ENCODE measurements around the gene PTPRQ.
"Not testable (repeated sequence)": the region's sequence is repeated elsewhere in the genome, so short reads cannot be mapped to it uniquely, and the experiment has no call there.

The PTPRQ gene

DNA sequence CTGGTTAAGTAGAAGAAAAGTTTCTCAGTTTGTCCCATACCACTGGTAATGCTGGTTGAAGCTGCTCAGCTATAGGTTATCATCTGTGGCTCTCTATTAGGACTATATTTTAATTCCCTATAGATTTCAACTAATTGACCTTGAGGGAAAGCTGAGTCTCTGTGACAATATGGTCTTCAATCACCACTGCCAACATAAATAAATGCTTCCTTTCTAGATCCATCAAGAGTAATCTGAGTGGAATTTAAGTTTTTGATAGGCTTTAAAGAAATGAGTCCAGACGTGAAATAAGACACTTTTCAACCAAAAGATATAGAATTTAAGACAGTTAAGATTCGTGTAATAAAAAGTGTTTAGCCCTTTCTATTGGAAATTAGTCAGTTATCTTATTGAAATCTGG is 199.9 kb downstream of the PTPRQ start:
- DNase-seq (ENCODE audit: low read depth in 2 of 2) = no peak

DNA sequence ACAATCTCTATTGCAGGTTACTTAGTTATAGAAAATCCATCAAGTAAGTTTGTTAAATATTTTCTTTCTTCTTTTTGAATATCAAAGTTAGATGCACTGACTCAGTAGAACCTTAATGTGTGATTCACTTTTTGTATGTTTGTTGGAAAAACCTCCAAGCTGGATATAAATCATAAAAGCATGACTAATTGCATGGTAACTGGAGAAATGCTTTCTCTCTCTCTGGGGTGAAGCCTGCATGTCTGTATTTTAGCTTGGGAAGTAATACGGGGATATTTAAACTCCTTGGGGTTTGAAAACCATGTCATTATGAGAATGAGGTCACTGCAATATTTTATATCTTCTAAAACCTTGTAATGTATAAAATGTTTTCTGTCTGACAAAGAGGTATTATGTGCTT is 204.8 kb downstream of the PTPRQ start:
- no peak for DNase-seq (ENCODE audit: low read depth in 2 of 2)

DNA sequence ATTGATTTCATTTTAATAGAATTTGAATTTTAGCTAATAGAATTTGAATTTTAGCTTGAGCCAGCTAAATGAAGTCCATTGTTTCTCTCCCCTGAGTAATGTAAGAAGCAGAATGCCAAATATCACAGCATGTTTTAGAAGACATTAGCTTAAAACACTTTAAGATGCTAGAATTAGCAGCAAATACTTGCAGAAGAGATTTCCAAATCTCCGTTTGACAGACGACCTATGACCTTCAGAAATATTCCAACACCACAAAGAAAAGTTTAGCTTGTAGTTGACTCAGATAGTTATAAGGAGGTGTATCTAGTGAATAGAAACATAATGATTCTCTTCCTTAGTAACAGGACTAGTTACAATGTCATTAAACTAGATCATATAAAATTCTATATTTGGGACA is 211.7 kb downstream of the PTPRQ start:
- no peak for DNase-seq (ENCODE audit: low read depth in 2 of 2)

DNA sequence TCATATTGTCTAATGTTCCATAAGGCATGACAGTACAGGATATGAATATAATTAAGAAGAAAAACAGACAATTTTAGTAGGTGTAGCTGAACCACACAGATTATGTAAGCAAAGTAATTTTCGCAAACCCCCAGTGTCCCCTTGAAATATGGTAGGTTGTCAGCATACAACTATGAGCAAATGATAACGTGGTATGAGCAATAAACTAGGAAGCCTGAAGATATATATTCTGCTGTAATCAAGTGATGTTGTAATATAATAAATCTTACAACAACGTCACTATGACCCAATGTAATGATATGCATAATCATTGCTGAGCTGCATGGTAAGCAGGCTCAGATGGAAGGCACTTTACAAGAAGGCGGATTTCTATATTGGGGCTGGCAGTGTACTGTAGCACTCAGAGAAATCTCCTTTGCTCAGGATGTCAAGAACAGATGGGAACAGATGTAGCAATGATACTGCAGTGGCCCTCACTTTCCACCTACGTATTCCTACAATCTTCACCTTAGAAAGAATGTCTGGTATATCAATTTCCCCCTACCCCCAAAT is 215.6 kb downstream of the PTPRQ start:
- no peak for DNase-seq (ENCODE audit: low read depth in 2 of 2)

DNA sequence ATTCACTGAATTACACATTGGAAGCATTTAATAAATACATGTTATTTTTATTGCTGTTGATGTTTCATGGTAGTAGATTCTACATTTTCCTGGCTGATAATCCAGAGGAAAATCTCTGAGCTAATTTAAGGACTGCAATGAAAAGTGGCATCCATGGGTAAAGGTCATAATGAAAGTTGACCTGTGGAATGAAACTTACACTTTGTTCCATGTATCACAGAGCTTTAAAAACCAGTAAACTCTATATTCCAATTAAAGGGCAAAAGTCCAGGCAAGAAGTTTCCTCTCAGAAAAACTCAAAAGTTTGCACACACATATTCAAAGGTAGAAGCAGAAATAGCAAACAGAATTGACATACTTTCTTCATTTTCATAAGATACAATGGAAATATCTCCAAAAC is 218.6 kb downstream of the PTPRQ start:
- DNase-seq (ENCODE audit: low read depth in 2 of 2) = no peak

DNA sequence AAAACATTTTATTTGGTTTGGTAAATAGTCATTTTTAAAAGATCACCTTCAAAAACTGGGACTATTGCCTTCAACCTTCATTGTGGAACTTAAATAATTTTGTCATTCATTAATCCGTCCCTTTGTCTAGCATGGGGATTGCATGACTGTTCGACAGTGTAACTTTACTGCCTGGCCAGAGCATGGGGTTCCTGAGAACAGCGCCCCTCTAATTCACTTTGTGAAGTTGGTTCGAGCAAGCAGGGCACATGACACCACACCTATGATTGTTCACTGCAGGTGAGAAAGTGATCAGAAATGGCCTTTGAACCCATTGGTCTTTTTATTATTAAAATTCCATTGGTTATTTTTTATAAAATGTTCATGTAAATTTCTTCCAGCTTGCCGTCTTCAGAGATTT is 226.2 kb downstream of the PTPRQ start:
- no peak for DNase-seq (ENCODE audit: low read depth in 2 of 2)

DNA sequence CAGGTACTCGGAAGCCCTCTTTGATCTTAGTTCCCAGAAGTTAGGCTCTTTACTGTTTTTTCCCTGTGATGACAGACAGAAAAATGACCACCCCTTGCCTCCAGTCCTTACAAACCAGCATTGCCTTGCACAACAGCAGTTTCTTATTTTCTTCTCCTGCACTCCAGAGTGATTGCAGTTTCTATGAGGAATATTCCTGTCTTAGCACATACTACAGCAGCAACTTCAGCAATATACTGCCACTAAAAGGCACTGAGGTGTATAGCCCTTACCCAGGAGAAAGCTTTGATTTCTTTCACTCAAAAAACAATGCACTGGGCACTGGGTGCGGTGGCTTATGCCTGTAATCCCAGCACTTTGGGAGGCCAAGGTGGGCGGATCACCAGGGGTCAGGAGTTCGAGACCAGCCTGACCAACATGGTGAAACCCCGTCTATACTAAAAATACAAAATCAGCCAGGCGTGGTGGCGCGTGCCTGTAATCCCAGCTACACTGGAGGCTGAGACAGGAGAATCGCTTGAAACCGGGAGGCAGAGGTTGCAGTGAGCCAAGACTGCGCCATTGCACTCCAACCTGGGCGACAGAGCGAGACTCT is 232.1 kb downstream of the PTPRQ start:
- DNase-seq (ENCODE audit: low read depth in 2 of 2) = not testable (repeated sequence)

DNA sequence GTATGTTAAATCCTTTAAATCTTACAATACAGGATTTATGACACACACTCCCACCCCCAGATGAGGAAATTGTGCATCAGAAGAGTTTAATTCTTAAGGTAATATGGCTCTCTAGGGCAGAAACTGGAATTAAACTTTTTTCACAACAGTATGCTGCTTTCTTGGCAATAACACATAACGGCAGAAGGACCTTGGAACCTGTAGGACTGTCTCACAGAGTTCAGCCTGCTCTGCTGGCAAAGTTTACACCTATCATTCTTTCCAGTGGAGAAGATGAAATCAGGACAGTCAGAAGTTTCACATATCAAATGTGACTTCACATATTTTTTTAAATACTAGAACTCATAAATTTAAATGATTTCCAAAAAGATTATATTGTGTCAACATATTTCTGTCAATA is 232.8 kb downstream of the PTPRQ start:
- no peak for DNase-seq (ENCODE audit: low read depth in 2 of 2)

DNA sequence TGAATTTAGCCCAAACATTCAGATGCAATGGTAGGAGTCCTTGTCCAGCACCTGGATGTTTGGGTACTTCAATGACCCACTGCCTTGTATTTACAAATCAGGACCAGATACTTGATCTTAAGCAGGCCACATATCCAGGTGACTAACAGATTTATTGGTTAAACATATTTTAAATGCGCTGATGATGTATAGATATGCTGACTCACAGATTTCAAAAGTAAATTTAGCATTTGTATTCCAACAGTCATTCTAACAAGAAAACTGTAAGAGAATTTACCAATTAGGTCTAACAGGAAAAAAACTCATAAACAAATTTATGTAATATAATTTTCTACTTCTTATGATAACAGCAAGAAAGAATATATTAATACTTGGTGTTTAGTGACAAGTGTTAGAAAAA is 234.0 kb downstream of the PTPRQ start:
- DNase-seq (ENCODE audit: low read depth in 2 of 2) = no peak

DNA sequence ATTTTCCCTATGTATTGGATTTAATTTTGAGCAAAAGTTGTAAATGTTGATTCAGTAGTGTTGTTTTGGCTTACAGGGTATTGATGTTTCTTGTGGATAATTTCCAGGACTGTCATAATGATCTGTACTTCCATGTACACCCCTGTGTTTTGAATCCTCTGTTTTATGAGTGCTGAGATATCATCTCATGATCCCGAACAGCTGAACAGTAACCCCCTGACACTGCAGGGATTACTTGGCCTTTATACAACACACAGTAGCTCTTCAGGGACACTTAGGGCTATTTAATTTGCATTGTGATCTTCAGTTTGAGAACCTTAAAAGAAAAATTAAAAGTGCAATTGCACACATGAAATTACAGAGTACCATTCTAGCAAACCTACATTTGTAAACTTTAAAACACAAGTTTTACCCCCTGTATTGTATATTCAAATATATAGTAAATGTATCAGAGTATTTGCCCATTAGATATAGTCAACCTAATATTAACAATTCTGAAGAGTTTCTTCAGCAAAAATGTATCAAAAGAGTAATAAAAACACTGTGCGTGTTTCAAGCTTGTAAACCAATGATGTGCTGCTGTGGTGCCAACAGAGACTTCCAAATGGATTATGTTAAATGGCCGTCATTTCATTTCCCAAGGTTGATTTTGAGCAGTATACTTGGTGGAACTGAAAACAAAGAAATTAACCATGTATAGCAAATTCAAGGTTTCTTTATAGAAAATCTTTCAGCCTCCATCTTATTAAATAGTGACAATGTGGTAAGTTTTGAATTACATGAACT is 235.5 kb downstream of the PTPRQ start:
- no peak for DNase-seq (ENCODE audit: low read depth in 2 of 2)

DNA sequence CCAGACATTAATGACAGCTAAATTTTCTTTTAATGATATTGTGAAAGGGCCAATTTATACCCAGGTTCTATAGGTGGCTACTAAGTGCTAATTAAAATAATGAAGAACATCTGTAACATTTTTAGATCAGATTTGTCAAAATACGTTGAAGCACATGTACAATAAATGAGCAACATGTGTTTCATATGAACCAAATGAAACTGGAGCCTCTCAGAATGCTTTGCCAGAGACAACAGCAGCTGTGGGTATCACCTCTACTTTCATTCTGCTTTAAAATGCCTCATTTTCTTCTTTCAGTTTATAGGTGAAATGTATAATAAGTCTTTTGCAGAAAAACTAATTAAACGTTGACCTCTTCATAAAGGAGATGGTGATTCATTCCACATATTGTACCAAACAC is 237.3 kb downstream of the PTPRQ start:
- no peak for DNase-seq (ENCODE audit: low read depth in 2 of 2)

DNA sequence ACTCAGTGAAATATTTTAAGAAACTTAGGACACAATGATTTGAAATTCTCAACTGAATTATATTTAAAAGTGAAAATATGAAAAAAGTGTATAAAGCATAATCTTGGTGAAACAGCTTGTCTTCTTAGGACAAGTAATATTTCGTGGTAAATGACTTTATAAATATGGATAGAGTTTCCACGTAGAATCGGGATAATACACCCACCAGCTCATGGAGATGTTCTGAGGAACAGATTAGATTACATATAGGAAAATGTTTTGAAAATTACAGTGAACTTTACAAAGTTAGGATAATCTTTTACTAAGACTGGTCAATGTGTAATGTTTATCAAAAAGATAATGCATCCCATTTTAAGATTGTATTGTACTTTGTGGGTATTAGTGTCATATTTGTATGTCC is 237.8 kb downstream of the PTPRQ start:
- DNase-seq (ENCODE audit: low read depth in 2 of 2) = no peak

DNA sequence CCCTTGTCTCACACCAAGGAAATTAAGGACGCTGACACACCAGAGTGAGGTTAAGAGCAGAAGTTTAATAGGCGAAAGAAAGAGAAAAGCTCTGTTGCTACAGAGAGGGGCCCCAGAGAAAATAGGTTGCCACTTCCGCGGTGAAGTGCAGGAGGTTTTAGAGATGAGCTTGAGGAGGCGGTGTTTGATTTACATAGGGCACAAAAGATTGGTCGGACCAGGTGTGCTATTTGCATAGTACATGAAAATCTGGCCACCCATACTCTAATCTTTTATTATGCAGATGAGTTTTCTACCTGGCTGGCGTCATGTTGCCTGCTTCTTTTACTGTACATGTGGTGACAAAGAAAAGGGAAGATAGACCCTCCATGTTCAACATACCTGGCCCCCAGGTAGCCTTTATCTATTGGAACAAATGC is 240.1 kb downstream of the PTPRQ start:
- no peak for DNase-seq (ENCODE audit: low read depth in 2 of 2)

DNA sequence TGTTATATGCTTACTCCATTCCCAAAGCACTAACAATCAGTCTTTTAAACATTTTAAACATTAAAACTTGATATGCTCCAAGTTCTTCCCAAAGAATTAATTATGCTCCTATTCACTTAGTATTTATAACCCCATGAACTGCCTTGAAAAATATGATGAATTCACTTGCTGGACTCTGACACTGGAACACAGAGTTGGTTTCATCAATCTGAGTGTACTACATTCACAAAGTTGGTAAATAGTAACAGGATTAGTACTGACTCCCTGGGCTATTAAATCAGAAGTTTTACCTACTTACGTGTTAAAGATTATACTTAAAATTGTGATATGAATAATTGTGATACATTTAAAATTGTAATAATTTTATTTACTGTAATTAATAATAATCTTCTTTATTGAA is 246.1 kb downstream of the PTPRQ start:
- no peak for DNase-seq (ENCODE audit: low read depth in 2 of 2)

DNA sequence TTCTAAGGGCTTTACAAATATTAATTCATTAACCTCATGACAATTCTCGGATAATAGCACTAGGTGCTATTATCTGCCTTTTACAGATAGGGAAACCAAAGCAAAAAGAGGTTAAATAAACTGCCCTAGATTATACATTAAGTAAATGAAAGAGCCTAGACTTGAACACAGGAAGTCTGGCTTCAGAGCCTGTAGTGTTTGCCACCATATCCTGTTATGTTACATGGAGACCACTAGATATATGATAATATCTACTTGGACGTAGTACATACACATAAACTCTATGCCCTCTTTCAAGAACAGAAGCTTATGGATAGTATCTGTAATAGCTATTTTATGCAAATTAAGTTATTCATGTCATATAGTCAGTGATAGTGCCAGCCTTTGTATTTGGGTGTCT is 246.5 kb downstream of the PTPRQ start:
- no peak for DNase-seq (ENCODE audit: low read depth in 2 of 2)

DNA sequence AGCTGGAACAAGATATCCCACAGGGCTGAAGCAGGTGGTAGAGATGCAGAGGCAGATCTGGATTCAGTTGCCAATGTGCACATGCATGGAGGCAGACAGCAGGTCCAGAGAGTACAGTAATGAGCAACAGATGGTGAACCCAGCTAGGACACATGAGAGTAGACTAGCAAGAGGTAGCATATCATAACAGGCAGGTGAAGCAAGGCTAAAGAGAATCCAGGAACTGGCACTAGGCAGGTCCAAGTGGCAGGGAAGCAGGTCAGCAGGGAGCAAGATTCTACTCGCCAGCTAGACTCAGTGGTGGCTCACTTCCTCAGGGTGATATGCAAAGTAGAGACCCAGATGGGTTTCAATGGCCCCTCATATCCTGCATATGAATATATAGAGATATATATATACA is 248.1 kb downstream of the PTPRQ start:
- no peak for DNase-seq (ENCODE audit: low read depth in 2 of 2)

DNA sequence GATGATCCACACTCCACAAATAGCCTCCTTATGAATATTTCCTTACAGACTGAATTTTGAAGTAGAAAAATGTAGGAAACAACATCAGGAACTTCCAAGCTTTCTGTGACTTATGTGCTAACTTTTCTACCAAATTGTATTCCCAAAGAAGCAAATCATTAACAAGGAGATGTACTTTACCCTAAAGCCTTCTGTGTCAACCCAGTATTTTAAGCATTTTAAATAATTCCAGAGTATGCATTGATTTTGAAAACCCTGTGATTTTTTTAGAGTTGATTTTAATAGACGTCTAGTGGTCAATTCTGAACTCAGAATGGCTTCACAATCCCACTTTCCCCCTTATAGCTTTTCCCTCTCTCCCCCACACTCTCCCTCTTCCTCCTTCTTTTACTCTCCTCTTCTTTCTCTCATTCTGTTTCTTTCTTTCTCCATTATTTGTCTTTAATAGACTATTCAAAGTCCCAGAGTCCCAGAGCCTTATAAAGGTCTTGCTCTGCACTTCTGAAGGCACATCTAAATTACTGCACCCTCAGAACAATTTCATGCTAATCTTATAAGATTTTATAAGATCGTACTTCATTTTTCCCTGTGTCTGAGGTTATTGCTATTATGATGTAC is 253.3 kb downstream of the PTPRQ start:
- DNase-seq (ENCODE audit: low read depth in 2 of 2) = no peak

DNA sequence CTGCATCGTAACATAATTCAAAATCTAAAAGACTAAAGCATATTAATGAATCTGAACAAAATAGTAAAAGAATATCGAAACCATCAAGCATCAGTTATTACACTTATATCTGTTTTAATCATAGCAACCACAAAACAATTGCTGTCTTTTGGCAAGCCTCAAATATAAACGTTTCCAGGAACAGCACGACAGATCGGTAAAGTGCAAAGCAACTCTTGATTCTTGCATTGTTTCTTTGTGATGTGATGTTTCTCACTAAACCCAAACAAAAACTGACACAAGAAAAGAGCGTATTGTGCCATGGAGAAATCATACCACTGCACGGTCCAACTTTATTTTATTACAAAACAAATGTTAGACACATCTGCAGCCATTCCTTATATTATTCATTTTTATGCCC is 254.2 kb downstream of the PTPRQ start:
- no peak for DNase-seq (ENCODE audit: low read depth in 2 of 2)

DNA sequence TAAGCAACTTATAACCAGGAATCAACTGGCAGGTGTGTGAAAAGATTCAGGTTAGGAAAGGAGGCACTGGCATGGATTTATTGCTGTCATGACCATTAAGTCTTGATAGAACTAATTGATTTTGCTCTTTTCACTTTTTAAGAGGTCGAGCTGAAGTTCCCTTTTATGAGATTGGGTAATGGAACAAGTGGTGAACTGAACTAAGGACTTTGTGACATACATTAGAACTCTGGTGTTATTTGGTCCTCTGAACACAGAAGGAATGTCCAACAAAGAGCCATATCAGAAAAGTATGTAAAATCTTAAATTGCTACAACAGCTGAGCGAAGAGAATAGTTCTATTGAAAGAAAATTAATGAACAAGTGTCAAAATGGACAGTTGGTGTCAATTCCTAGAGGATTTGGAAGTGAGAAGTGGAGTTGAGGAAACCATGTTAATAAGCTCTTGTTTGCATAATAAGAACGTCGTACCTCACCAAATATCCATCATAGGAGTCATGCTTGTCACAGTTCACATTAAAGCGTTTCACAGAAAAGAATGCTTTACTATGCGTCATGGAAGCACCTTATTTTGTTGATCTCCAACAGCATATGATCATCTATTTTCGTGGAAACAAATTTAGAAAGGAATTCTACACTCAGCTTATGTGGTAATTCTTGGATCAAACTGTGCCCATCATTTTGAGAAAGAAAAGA is 255.0 kb downstream of the PTPRQ start:
- DNase-seq (ENCODE audit: low read depth in 2 of 2) = no peak

DNA sequence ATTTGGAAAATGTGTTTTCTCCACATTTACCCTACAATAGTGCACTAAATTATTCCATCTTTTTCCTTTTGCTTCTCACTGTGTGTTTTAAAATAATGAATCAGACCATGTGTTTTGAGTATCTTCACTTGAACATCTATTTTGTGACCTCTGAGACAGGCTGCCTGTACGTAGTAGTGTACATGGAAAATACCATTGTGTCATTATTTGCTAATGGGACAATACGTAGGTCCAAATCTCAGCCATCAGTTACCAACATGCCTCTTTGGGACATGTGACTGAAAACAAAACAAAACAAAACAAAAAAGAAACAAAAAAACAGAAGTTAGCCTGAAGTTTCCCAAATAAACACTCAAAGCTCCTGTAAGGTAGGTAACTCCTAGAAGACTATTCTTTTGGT is 256.3 kb downstream of the PTPRQ start:
- DNase-seq (ENCODE audit: low read depth in 2 of 2) = no peak

DNA sequence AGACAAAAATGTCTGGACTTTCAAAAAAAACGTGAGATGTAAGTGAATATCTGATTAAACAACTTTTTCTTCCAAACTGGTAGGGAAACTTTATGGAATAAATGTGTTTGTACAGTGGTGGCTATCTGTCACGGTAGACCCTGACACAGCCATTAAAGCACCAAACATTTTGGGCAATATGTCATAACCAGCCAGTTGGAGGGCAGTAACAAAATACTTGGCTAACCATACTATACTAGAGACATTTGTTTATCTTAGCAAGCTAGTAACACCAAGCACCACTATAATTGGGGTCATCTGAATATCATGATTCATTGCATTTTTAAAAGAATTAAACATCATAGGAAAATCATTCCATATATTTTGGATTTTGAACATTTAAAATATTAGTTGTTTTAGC is 257.4 kb downstream of the PTPRQ start:
- no peak for DNase-seq (ENCODE audit: low read depth in 2 of 2)

Measured in stimulated activated CD8-positive, alpha-beta memory T cell treated with anti-CD3 and anti-CD28 coated beads, Interleukin-15, amount 100 ng/mL, for 4 hours (primary cell).